HG03175 (cell line): ENCODE data around the gene C4orf50.
"Not testable (repeated sequence)": the region's sequence is repeated elsewhere in the genome, so short reads cannot be mapped to it uniquely, and the experiment has no call there.

ENCODE experiments used
- ATAC-seq: cut with Tn5 transposase; IDR thresholded peaks from one replicate; pipeline ENCODE4 v1.9.1; 2021; ENCODE audit warnings: mild to moderate bottlenecking, moderate library complexity; ENCODE audit not compliant: unreplicated experiment

The C4orf50 gene

DNA sequence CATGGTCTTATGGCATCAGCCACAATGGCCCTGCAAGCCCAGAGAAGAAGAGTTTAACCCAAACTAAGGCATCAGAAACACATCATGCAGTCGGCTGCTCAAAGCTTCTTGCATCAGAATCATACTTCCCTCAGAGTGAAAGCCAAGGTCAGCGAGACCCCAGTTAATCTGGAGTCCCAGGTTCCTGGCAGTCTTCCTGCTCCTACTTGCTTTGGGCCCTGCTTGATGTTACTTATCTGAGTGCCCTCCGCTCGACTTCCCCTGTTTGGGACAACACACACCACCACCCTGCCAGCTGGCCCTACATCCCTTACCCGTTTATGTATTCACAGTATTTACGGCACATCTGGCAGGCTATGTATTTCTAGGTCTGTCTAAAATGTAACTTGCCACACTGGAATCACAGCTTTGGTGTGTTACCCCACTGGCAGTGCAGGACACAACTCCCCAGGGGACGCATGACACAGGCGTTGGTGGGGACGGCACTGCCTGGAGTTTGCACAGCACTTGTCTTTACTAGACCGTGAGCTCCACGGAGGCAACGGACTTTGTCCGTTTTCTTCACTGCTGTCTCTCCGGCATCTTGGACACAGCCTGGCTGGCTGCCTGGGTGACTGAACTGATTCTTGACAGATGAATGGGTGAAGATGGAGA is 148.1 kb downstream of the C4orf50 start:
- ATAC-seq, result no peak

- no peak for ATAC-seq
Observed at GRCh38 chr4:5867866-5868265, 150.4 kb downstream of the C4orf50 start.

- no peak for ATAC-seq
Observed at GRCh38 chr4:5866841-5867813, 151.1 kb downstream of the C4orf50 start.

DNA sequence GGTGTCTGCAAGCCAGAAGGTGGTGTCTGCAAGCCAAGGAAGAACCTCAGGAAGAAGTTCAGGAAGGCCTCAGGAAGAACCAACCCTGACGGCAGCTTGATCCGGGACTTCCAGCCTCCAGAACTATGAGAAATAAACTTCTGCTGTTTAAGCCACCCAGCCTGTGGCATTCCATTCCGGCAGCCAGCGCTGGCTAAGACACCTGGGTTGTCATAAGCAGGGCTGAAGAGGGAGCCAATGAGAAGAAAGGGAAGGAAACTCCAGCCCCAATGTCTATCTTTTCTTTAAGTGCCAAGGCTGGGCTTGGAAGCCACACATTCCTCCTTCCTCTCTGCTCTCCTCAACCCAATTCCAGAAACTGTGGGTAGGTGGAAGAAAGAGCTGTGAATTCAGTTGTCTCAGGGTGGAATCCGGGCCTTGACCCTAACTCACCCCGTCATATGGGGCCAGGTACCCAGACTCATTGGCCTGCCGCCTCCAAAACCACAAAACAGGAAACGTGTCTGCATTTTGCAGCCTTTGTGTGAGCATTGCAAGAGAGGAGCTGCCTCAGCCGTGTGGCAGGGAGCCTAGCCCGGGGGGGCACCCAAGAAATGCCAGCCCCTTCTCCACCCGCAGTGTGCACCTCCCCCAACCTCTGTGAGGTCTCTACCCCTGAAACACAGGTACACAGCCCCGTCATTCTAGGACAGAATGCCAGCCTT is 152.2 kb downstream of the C4orf50 start:
- no peak for ATAC-seq

DNA sequence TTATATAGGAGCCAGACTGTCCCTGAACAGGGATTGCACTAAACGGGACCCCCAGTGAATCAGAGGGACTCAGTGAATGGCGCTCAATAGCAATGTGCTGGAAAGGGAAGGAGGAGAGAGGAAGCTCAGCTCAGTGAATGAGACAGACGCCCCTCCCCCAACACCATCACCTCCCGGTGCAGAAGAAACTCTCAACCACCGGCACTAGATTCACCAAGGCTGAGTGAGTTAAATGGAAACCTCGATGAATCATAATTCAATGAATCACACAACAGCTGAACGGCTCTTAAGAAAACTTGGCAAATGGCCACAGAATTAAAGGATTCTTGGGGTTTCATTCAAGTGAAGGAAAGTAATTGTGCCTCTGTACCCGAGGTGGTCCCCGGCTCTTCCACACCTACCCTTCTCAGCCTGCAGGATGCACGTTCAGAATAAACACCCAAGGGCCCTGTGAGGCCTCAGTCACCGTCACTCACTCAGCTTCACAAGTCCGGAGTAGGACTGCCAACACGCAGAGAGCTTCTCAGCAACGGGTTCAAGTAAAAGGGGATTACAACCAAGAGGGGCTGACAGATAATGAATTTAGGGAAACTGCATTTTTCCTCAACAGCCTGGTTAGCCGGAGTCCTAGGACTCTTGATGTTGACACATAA is 154.6 kb downstream of the C4orf50 start:
- ATAC-seq, result no peak

- ATAC-seq, result no peak
Observed at GRCh38 chr4:5858020-5858769, 160.0 kb downstream of the C4orf50 start.

DNA sequence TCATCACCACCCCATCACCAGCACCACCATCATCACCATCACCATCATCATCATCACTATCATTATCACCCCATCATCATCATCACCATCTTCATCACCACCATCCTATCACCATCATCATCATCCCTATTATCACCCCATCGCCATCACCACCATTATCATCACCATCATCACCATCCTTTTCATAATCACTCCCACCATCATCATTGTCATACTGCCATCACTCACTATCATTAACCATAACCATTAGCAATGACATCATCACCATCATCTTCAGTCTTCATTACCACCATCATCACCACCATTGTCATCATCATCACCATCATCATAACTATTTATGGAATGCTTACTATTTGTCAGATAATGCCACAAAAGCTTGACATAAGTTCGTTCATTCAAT is 161.0 kb downstream of the C4orf50 start:
- no peak for ATAC-seq

GRCh38 chr4:5856362-5856761 is 161.9 kb downstream of the C4orf50 start:
- not testable (repeated sequence) for ATAC-seq

GRCh38 chr4:5854929-5855328 is 163.3 kb downstream of the C4orf50 start:
- no peak for ATAC-seq

- ATAC-seq, result no peak
Observed at GRCh38 chr4:5852523-5853202, 165.6 kb downstream of the C4orf50 start.

- ATAC-seq, result no peak
Observed at GRCh38 chr4:5851637-5852301, 166.5 kb downstream of the C4orf50 start.
